HuH-7.5 (cell line): Measurements from ENCODE around the gene MDM2.
"Not testable (repeated sequence)": the region's sequence is repeated elsewhere in the genome, so short reads cannot be mapped to it uniquely, and the experiment has no call there.

Experiments
- DNase-seq: peaks from one replicate; pipeline ENCODE4 v3.0.0; 2011; ENCODE audit warnings: low spot score

Gene MDM2

GRCh38 chr12:68786929-68787328, 21.0 kb upstream of the MDM2 start:
- DNase-seq, result no peak

DNA sequence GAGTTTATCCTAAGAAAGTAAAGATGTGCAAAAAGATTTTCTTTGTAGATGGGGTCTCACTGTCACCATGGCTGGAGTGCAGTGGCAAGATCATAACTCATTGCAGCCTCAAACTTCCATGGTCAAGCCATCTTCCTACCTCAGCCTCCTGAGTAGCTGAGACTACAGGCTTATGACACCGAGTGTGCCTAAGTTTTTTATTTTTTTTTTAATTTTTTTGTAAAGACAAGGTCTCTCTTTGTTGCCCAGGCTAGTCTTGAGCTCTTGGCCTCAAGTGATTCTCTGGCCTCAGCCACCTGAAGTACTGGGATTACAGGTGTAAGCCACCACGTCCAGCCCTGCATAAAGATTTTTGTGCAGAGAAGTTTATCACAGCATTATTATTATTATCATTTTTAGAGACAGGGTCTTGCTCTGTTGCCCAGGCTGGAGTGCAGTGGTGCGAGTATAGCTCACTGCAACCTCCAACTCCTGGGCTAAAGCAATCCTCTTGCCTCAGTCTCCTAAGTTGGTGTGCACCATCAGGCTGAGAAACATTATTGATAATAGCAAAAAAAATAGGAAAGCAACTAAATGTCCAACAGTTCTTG, 19.3 kb upstream of the MDM2 start:
- no peak for DNase-seq

GRCh38 chr12:68789144-68789878, 18.7 kb upstream of the MDM2 start:
- peak; percentile 34 for DNase-seq

DNA sequence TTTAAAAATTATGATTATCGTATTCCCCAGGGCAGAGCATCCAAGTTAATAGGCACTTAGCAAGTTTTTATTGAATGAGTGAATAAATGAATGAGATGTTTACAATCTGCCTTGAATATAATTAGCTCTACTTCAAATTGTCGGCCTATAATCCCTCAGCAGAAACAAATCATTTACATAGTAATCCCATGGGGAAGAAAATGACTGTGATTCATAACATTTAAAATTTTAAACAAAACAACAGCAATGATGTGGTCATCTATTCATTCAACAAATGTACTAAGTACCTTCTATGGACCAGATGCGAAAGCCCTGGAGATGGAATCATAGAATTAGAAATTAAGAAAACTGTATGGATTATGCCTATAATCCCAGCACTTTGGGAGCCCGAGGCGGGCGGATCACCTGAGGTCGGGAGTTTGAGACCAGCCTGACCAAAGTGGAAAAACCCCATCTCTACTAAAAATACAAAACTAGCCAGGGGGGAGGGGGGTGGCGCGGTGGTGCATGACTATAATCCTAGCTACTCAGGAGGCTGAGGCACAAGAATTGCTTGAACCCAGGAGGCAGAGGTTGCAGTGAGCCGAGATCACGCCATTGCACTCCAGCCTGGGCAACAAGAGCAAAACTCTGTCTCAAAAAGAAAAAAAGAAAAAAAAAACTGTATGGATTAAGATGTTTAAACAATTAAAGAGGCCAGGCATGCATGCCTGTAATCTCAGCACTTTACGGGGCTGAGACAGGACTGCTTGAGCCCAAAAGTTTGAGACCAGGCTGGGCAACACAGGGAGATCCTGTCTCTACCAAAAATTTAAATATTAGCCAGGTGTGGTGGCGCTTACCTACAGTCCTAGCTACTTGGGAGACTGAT, 17.7 kb upstream of the MDM2 start:
- DNase-seq, result no peak

DNA sequence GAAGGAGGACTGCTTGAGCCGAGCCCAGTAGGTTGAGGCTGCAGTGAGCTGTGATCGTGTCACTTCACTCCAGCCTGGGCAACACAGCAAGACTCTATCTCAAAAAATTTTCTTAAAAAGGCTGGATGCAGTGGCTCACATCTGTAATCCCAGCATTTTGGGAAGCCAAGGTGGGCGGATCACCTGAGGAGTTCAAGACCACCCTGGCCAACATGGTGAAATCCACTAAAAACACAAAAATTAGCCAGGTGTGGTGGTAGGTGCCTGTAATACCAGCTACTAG, 17.1 kb upstream of the MDM2 start:
- DNase-seq, result no peak

- no peak for DNase-seq
These were observed 16.0 kb upstream of the MDM2 start for GRCh38 chr12:68791897-68792481.

GRCh38 chr12:68792952-68793351, 15.0 kb upstream of the MDM2 start:
- peak; percentile 62 for DNase-seq

- no peak for DNase-seq
These were observed 14.5 kb upstream of the MDM2 start for GRCh38 chr12:68793436-68793835.

DNA sequence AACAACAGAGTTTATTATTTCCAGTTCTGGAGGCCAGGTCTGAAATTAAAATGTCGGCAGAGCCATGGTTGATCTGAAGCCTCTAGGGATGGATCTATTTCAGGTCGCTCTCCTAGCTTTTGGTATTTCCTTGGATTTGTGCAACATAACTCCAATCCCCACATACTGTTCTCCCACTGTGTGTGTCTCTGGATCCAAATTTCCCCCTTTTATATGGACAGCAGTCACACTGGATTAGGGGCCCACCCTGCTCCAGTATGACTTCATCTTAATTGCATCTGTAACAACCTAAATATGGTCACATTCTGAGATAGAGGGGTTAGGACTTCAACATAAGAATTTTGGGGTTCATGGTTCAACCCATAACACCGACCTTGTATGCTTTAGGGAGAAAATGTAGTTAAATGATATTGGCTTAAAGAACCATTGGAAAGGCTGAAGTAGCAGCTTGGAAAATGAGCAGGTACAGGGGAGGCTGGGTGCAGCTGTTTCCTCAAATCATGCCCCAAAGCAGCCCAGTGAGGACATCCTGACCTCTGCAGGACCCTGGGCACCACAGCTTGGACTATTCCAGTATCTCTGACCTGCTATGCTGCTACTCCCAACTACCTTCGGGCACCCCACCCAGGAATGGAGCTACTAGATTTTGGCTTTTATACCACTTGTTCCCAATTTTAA, 13.9 kb upstream of the MDM2 start:
- no peak for DNase-seq

DNA sequence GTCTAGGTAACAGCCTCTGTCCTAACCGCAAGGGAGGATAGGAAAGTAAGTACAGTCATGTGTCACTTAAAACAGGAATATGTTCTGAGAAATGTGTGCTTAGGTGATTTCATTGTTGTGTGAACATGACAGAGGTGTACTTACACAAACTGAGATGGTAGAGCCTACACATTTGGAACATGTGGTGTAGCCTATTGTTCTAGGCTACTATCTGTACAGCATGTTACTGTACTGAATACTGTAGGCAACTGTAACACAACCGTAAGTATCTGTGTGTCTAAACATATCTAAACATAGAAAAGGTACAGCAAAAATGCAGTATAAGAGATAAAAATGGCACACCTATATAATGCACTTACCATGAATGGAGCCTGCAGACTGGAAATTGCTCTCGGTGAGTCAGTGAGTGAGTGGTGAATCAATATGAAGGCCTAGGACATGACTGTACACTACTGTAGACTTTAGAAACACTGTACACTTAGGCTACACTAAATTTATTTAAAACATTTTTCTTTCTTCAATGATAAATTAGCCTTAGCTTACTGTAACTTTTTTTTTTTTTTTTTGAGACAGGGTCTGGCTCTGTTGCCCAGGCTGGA, 13.2 kb upstream of the MDM2 start:
- no peak for DNase-seq

DNA sequence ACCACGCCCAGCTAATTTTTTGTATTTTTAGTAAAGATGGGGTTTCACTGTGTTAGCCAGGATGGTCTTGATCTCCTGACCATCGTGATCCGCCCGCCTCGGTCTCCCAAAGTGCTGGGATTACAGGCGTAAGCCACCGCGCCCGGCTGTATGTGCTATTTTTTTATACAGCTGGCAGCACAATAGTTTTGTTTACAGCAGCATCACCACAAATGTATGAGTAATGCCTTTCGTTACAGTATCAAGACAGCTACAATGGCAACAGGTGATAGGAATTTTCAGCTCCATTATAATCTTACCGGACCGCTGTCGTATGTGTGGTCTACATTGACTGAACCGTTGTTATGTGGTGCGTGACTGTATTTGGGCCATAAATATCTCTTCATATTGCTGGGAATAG, 11.6 kb upstream of the MDM2 start:
- no peak for DNase-seq

DNA sequence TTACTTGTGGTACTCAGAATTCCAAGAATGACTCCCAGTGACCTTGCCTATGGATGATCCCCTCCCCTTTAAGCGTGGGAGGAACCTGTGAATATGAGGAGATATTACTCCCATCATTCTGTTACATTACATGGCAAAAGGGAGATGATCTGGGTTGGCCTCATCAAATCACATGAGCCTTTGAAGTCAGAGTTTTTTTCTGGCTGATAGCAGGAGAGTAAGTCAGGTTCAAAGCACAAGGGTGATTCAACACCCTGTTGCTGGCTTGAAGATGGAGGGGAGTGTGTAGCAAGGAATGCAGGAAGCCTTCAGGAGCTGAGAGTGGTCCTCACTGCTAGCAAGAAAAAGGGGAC, 9.1 kb upstream of the MDM2 start:
- no peak for DNase-seq

DNA sequence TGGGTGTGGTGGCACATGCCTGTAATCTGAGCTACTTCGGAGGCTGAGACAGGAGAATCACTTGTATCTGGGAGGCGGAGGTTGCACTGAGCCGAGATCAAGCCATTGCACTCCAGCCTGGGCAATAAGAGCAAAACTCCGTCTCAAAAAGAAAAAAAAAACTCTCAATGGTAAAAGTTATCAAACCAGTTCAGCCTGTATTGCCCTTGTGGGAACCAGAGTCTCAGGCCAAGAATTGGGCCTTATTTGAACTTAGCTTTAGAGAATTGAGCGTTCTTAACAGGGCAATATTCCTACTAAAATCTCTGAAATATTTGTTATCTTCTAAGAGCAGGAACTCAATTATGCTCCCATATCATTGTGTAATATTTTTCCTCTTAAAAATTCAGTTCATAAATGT, 7.7 kb upstream of the MDM2 start:
- no peak for DNase-seq

GRCh38 chr12:68801124-68801523, 6.9 kb upstream of the MDM2 start:
- not testable (repeated sequence) for DNase-seq

GRCh38 chr12:68802372-68802745, 5.6 kb upstream of the MDM2 start:
- DNase-seq, result not testable (repeated sequence)

GRCh38 chr12:68802911-68803651, 4.9 kb upstream of the MDM2 start:
- not testable (repeated sequence) for DNase-seq

GRCh38 chr12:68803948-68804656, 3.9 kb upstream of the MDM2 start:
- DNase-seq, result no peak

GRCh38 chr12:68804657-68805591, 3.1 kb upstream of the MDM2 start:
- peak; percentile 37 for DNase-seq

GRCh38 chr12:68805592-68806120, 2.3 kb upstream of the MDM2 start:
- DNase-seq, result no peak
